Measurements from ENCODE around the gene CD3G.
"Not testable (repeated sequence)": the region's sequence is repeated elsewhere in the genome, so short reads cannot be mapped to it uniquely, and the experiment has no call there.

The CD3G gene

GRCh38 chr11:118343981-118344515, at the start of gene CD3G:
Gene CD3G, plus strand, starts transcription at chr11:118344344. Its CDS starts 80 bp downstream, at chr11:118344424.
- peak within 1 kb of the TSS; percentile 89 for H3K4me3 Mint-ChIP-seq
- no peaks in the 10 kb centered on the region for H3K27me3 Mint-ChIP-seq
- peak; percentile 44 to 47 for DNase-seq (ENCODE audit: low spot score in 2 of 2)
- H3K36me3 Mint-ChIP-seq (ENCODE audit: insufficient read depth) = peaks cover 52% of the 10 kb centered on the region
- peaks cover 89% of the 10 kb centered on the region for H3K4me1 Mint-ChIP-seq
- peak; percentile 71 for ATAC-seq (replicated peaks; ENCODE audit: extremely low read depth, poor library complexity, severe bottlenecking)
- peak within 1 kb of the TSS; percentile 97 for H3K27ac Mint-ChIP-seq (ENCODE audit: low read depth)
- H3K9me3 Mint-ChIP-seq = no peaks in the 10 kb centered on the region

GRCh38 chr11:118295199-118295598, 48.9 kb upstream of the CD3G start:
- Mint-ChIP-seq H3K36me3 (ENCODE audit: insufficient read depth) (peaks cover 2% of the 10 kb centered on the region), H3K4me3 (no peak overlapping the region), H3K9me3 (no peaks in the 10 kb centered on the region), H3K4me1 (peaks cover 19% of the 10 kb centered on the region), H3K27me3 (no peaks in the 10 kb centered on the region), H3K27ac (ENCODE audit: low read depth) (no peak overlapping the region)
- peak; percentile 46 for ATAC-seq (replicated peaks; ENCODE audit: extremely low read depth, poor library complexity, severe bottlenecking)
- no peak for DNase-seq (ENCODE audit: low spot score in 2 of 2)

- no peak for DNase-seq (ENCODE audit: low spot score in 2 of 2)
- H3K4me3 Mint-ChIP-seq = no peak overlapping the region
- H3K36me3 Mint-ChIP-seq (ENCODE audit: insufficient read depth) = peaks cover 2% of the 10 kb centered on the region
Observed at GRCh38 chr11:118295815-118296454, 48.2 kb upstream of the CD3G start.

GRCh38 chr11:118301600-118302195, 42.4 kb upstream of the CD3G start:
- peaks cover 41% of the 10 kb centered on the region for H3K4me1 Mint-ChIP-seq
- DNase-seq (ENCODE audit: low spot score in 2 of 2) (no peak), ATAC-seq (replicated peaks; ENCODE audit: extremely low read depth, poor library complexity, severe bottlenecking) (no peak)
- H3K27ac Mint-ChIP-seq (ENCODE audit: low read depth) = peak overlapping the region; percentile 98
- no peak overlapping the region for H3K4me3 Mint-ChIP-seq
- no peaks in the 10 kb centered on the region for H3K27me3 Mint-ChIP-seq
- no peaks in the 10 kb centered on the region for H3K9me3 Mint-ChIP-seq
- H3K36me3 Mint-ChIP-seq (ENCODE audit: insufficient read depth) = peaks cover 14% of the 10 kb centered on the region

More at GRCh38 chr11:118295815-118296454, 48.2 kb upstream of the CD3G start:
- Mint-ChIP-seq H3K27me3 (no peaks in the 10 kb centered on the region), H3K27ac (ENCODE audit: low read depth) (peak overlapping the region; percentile 22), H3K4me1 (peaks cover 20% of the 10 kb centered on the region), H3K9me3 (no peaks in the 10 kb centered on the region)
- peak; percentile 65 for ATAC-seq (replicated peaks; ENCODE audit: extremely low read depth, poor library complexity, severe bottlenecking)

DNA sequence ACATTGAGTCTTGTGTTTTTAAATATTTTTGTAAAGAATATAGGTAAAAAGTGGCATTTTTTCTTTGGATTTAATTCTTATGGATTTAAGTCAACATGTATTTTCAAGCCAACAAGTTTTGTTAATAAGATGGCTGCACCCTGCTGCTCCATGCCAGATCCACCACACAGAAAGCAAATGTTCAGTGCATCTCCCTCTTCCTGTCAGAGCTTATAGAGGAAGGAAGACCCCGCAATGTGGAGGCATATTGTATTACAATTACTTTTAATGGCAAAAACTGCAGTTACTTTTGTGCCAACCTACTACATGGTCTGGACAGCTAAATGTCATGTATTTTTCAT, 39.9 kb upstream of the CD3G start:
- DNase-seq (ENCODE audit: low spot score in 2 of 2) (no peak), ATAC-seq (replicated peaks; ENCODE audit: extremely low read depth, poor library complexity, severe bottlenecking) (peak; percentile 37)
- Mint-ChIP-seq H3K36me3 (ENCODE audit: insufficient read depth) (peaks cover 36% of the 10 kb centered on the region), H3K4me3 (peak overlapping the region; percentile 97), H3K27ac (ENCODE audit: low read depth) (peak overlapping the region; percentile 98), H3K9me3 (no peaks in the 10 kb centered on the region), H3K27me3 (no peaks in the 10 kb centered on the region), H3K4me1 (peaks cover 62% of the 10 kb centered on the region)

GRCh38 chr11:118304568-118305248, 39.4 kb upstream of the CD3G start, which contains the start of gene CD3E:
Gene CD3E, plus strand, starts transcription at chr11:118304730. Its CDS starts 223 bp downstream, at chr11:118304953.
- Mint-ChIP-seq H3K4me3 (peak within 1 kb of the TSS; percentile 97), H3K9me3 (no peaks in the 10 kb centered on the region), H3K36me3 (ENCODE audit: insufficient read depth) (peaks cover 40% of the 10 kb centered on the region), H3K4me1 (peaks cover 67% of the 10 kb centered on the region), H3K27ac (ENCODE audit: low read depth) (peak within 1 kb of the TSS; percentile 98), H3K27me3 (no peaks in the 10 kb centered on the region)
- DNase-seq (ENCODE audit: low spot score in 2 of 2) = peak; percentile 39 to 61
- peak; percentile 75 for ATAC-seq (replicated peaks; ENCODE audit: extremely low read depth, poor library complexity, severe bottlenecking)

DNA sequence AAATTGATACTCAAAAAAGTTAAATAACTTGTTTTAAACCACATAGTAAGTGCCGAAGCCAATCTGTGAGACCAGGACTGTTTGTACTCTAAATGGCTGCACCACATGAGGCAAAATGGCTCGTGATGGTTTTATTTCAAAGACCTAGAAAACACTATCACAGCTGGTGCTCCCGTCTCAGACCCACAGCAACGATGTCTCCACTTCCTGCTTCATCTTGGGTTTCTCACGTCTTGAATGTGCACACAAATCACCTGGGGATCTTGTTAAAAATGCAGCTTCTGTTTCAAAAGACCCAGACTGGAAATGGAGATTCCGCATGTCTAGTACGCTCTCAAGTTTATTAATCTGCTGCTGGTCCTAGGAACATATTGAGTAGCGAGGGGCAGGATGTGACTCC, 38.4 kb upstream of the CD3G start:
- H3K4me3 Mint-ChIP-seq = peak overlapping the region; percentile 97
- ATAC-seq (replicated peaks; ENCODE audit: extremely low read depth, poor library complexity, severe bottlenecking) = peak; percentile 71
- no peaks in the 10 kb centered on the region for H3K27me3 Mint-ChIP-seq
- peaks cover 67% of the 10 kb centered on the region for H3K4me1 Mint-ChIP-seq
- no peaks in the 10 kb centered on the region for H3K9me3 Mint-ChIP-seq
- peak in 1 of 2 donors; percentile 52 for DNase-seq (ENCODE audit: low spot score in 2 of 2)
- H3K36me3 Mint-ChIP-seq (ENCODE audit: insufficient read depth) = peaks cover 45% of the 10 kb centered on the region
- H3K27ac Mint-ChIP-seq (ENCODE audit: low read depth) = peak overlapping the region; percentile 98

DNA sequence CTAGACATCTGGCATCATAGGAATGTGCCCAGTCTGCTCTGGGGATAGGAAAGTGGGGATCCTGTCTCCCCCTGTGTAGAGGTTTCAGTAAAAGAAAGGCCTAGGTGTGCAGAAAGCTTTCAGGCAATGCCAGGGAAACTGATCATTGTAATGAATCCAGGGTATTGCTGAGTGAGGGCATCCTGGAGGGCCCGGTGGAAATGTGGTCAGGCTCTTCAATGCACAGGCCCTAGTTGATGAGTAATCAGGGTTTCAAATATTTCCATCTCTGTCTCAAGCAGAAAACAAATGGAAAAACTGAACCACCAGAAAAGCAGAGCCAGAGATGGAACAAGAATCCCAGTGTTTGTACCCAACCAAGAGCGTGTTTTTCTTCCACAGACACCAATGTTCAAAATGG, 37.6 kb upstream of the CD3G start:
- no peaks in the 10 kb centered on the region for H3K9me3 Mint-ChIP-seq
- ATAC-seq (replicated peaks; ENCODE audit: extremely low read depth, poor library complexity, severe bottlenecking) (no peak), DNase-seq (ENCODE audit: low spot score in 2 of 2) (no peak)
- H3K27me3 Mint-ChIP-seq = no peaks in the 10 kb centered on the region
- H3K4me3 Mint-ChIP-seq = peak overlapping the region; percentile 97
- H3K27ac Mint-ChIP-seq (ENCODE audit: low read depth) = peak overlapping the region; percentile 84
- peaks cover 52% of the 10 kb centered on the region for H3K36me3 Mint-ChIP-seq (ENCODE audit: insufficient read depth)
- peaks cover 73% of the 10 kb centered on the region for H3K4me1 Mint-ChIP-seq

- H3K9me3 Mint-ChIP-seq; H3K27me3 Mint-ChIP-seq; ATAC-seq (replicated peaks; ENCODE audit: extremely low read depth, poor library complexity, severe bottlenecking); DNase-seq (ENCODE audit: low spot score in 2 of 2): not testable (repeated sequence)
- H3K4me3 Mint-ChIP-seq = peak overlapping the region; percentile 97
- peaks cover 79% of the 10 kb centered on the region for H3K4me1 Mint-ChIP-seq
- peaks cover 68% of the 10 kb centered on the region for H3K36me3 Mint-ChIP-seq (ENCODE audit: insufficient read depth)
- H3K27ac Mint-ChIP-seq (ENCODE audit: low read depth) = peak overlapping the region; percentile 44
Observed at GRCh38 chr11:118308995-118309528, 35.1 kb upstream of the CD3G start.

DNA sequence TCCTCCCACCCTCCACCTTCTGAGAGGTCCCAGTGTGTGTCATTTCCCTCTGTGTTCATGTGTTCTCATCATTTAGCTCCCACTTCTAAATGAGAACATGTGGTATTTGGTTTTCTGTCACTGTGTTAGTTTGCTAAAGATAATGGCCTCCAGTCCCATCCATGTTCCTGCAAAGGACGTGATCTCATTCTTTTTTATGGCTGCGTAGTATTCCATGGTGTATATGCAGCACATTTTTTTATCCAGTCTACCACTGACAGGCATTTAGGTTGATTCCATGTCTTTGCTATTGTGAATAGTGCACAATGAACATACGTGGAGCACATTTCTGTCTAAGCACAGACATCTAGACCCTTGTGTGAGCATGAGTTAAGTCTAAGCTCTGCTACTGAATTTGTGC, 33.9 kb upstream of the CD3G start:
- no peak overlapping the region for H3K4me3 Mint-ChIP-seq
- DNase-seq (ENCODE audit: low spot score in 2 of 2) = no peak
- no peaks in the 10 kb centered on the region for H3K9me3 Mint-ChIP-seq
- H3K4me1 Mint-ChIP-seq = peaks cover 79% of the 10 kb centered on the region
- H3K36me3 Mint-ChIP-seq (ENCODE audit: insufficient read depth) = peaks cover 69% of the 10 kb centered on the region
- no peak overlapping the region for H3K27ac Mint-ChIP-seq (ENCODE audit: low read depth)
- no peak for ATAC-seq (replicated peaks; ENCODE audit: extremely low read depth, poor library complexity, severe bottlenecking)
- H3K27me3 Mint-ChIP-seq = no peaks in the 10 kb centered on the region

GRCh38 chr11:118310781-118311485, 33.2 kb upstream of the CD3G start:
- Mint-ChIP-seq H3K4me1 (peaks cover 82% of the 10 kb centered on the region), H3K4me3 (peak overlapping the region; percentile 18), H3K9me3 (no peaks in the 10 kb centered on the region), H3K27me3 (no peaks in the 10 kb centered on the region), H3K36me3 (ENCODE audit: insufficient read depth) (peaks cover 70% of the 10 kb centered on the region), H3K27ac (ENCODE audit: low read depth) (peak overlapping the region; percentile 91)
- DNase-seq (ENCODE audit: low spot score in 2 of 2) = no peak
- ATAC-seq (replicated peaks; ENCODE audit: extremely low read depth, poor library complexity, severe bottlenecking) = no peak

DNA sequence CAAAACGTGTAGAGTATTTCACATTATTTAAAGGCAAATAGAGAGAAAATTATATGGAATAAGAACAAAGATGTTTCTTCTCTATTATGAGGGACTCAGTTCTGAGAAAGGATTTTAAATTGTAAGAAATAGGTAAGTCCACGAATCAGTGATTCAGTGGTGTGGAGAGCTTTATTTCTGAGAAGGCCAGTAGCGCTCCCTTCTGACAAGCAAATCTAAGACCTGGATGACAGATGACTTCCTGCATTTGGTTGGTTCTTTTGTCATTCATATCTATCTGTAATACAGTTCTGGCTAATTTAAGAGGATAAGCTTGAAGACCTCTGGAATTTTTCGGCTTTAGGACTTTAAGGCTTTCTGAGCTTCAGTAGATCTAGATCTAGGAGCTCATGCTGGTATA, 32.6 kb upstream of the CD3G start:
- peaks cover 83% of the 10 kb centered on the region for H3K4me1 Mint-ChIP-seq
- DNase-seq (ENCODE audit: low spot score in 2 of 2) (no peak), ATAC-seq (replicated peaks; ENCODE audit: extremely low read depth, poor library complexity, severe bottlenecking) (no peak)
- H3K4me3 Mint-ChIP-seq = peak overlapping the region; percentile 18
- H3K9me3 Mint-ChIP-seq = no peaks in the 10 kb centered on the region
- no peaks in the 10 kb centered on the region for H3K27me3 Mint-ChIP-seq
- H3K36me3 Mint-ChIP-seq (ENCODE audit: insufficient read depth) = peaks cover 71% of the 10 kb centered on the region
- H3K27ac Mint-ChIP-seq (ENCODE audit: low read depth) = peak overlapping the region; percentile 91
